Heart left ventricle (tissue), 16 donors: Measurements from ENCODE around the gene PABPC1L. TPM values are rescaled to one million over a fixed set of nuclear protein-coding genes. Genes with fewer than 3 reads are reported as not detected.

Source experiments
- ATAC-seq, 4 donors: fragments of 200-7000 bp; cut with Tn5 transposase; one replicate each; pipeline ENCODE4 v1.9.1; 2020 to 2022; ENCODE audit warnings: moderate library complexity in 4 of 4, mild to moderate bottlenecking in 3 of 4, moderate number of reproducible peaks in 1 of 4
- DNase-seq, 5 donors: peaks; one replicate each; pipeline ENCODE4 v3.0.0-alpha.2; 2020
- H3K27ac ChIP-seq, 12 donors: fragments of 200-600 bp; sonication (generic) in 4 of 12; one replicate each; pipeline versions ENCODE4 v1.5.0 to v1.8.0; 2016 to 2022; ENCODE audit warnings: mild to moderate bottlenecking in 2 of 12
- H3K27me3 ChIP-seq, 9 donors: fragments of 200-600 bp; sonication (generic) in 2 of 9; one replicate each; pipeline versions ENCODE4 v1.5.1 to v1.8.0; 2016 to 2022; ENCODE audit warnings: mild to moderate bottlenecking in 3 of 9
- H3K36me3 ChIP-seq, 9 donors: fragments of 200-600 bp; sonication (generic) in 2 of 9; one replicate each; pipeline versions ENCODE4 v1.5.0 to v1.8.0; 2018 to 2022; ENCODE audit warnings: mild to moderate bottlenecking in 2 of 9
- H3K4me1 ChIP-seq, 12 donors: fragments of 200-600 bp; sonication (generic) in 4 of 12; one replicate each; pipeline versions ENCODE4 v1.5.0 to v1.8.0; 2016 to 2022; ENCODE audit warnings: mild to moderate bottlenecking in 3 of 12
- H3K4me3 ChIP-seq, 12 donors: fragments of 200-600 bp; sonication (generic) in 4 of 12; one replicate each; pipeline versions ENCODE4 v1.5.0 to v1.8.0; 2017 to 2022; ENCODE audit warnings: mild to moderate bottlenecking in 9 of 12, moderate library complexity in 4 of 12
- H3K9me3 ChIP-seq, 12 donors: fragments of 200-600 bp; sonication (generic) in 4 of 12; one replicate each; pipeline versions ENCODE4 v1.5.0 to v1.8.0; 2016 to 2022; ENCODE audit warnings: mild to moderate bottlenecking in 1 of 12
- POLR2A ChIP-seq, 2 donors: fragments of 450-650 bp; IDR thresholded peaks; one replicate each; pipeline ENCODE4 v1.6.1; 2017; ENCODE audit warnings: antibody characterized with exemption in 2 of 2, mild to moderate bottlenecking in 2 of 2, moderate library complexity in 2 of 2
- WGBS, 4 donors: extraction: QIAGEN DNeasy Blood & Tissue Kit in 2 of 4; methylation state at CpG; one replicate each; pipeline versions ENCODE4 v1.1.5 to v1.1.7; 2013 to 2018; 5-methylcytosine and 5-hydroxymethylcytosine counted together
- intact Hi-C, 10 donors: fragments of 100-400 bp; cut with DNase I; formaldehyde crosslinking; loops; one replicate each; pipeline versions ENCODE4 v1.11.1 to v1.14.2; 2022
- polyA plus RNA-seq, 2 donors: library from polyadenylated mRNA; stranded (reverse); fragments of 200-250 nt; gene quantifications; one replicate each; pipeline ENCODE4 v1.2.3, GENCODE V29; 2013
- total RNA-seq, 9 donors: library from RNA; depleted of rRNA in 2 of 9; stranded (reverse); fragments of >200 nt in 2 of 9; fragmentation: NEBNext Ultra II Directional in 3 of 9; extraction: Animal tissue kit (Norgen Biotek cat#: 25700) in 3 of 9; gene quantifications; one replicate each; pipeline versions ENCODE4 v1.1.0 to v1.2.4, GENCODE V29; 2016 to 2023
- TF ChIP-seq, protein P1 (sequence below), 12 donors: fragments of 200-600 bp; sonication (generic) in 4 of 12; IDR thresholded peaks; one replicate each; pipeline versions ENCODE4 v1.5.0 to v1.8.0; 2018 to 2022; ENCODE audit warnings: antibody characterized with exemption in 12 of 12, mild to moderate bottlenecking in 5 of 12
- donor health status: ischemic (EF 13 %, LVEDD 7.1; RV severe dilation, severe dysfunction).
- donor health status: healthy with polysubstance abuse.
- donor health status: DM: no; HTN: yes; CAD: no.
- donor health status: DM: no; HTN: no; CAD: no.
- donor health status: ischemic (EF 25% LVEDD 6.9; RV normal size, moderate dysfunction).
- donor health status: ischemic (EF 25% LVEDD 5.7; RV mildly dilated, moderate dysfunction).
- donor health status: healthy.
- donor health status: DM: yes; HTN: yes; CAD: no.
- donor health status: ischemic (EF 35%, LVEDD 5.7; RV mildly dilated, moderate dysfunction).
- donor health status: nonischemic (EF 11% LVEDD 7.7; RV severe dilation, severe dysfunction).
- donor health status: DM: yes; HTN: yes; CAD: no.
- donor health status: PGD.
- donor health status: ischemic (EF 29% LVEDD 5.4; RV normal size, mild dysfunction).
- donor health status: nonischemic (EF 23%, LVEDD 6.1; RV moderate dilation, normal function).

The PABPC1L gene
- total and polyA plus RNA-seq, 11 donors: 0.58 to 5.9 (median 2.4) TPM

DNA sequence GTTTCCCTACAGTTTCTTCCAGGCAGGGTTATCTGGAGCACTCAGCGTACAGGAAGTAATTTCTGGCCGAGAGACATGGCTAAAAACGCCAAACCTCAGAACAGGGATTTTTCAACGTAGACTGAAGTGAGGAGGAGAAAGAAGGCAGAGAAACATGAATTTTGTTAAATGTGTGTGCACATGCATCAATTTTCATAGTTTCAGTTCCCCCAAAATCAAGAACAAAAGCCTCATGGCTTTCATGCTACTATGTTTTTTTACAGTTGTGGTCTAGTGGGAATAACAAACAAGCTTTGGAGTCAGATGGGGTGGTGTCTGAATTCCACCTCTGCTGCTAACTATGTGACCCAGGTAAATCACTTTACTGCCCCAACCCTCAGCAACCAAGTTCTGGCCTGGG lies 45.4 kb downstream of the PABPC1L start:
- intact Hi-C loops: no loop called here
- H3K9me3 ChIP-seq: no peaks in the 10 kb centered on the region
- ATAC-seq: no peak
- WGBS, 4 donors: 70 to 78% (median 75%) methylated on average over 4 of the region's 4 CpGs
- peaks cover 0 to 66% (median 60%) of the 10 kb centered on the region in 9 donors for H3K36me3 ChIP-seq
- no peaks in the 10 kb centered on the region for H3K27me3 ChIP-seq
- H3K4me1 ChIP-seq: peaks cover 0 to 17% (median 11%) of the 10 kb centered on the region in 12 donors
- DNase-seq: no peak
- H3K4me3 ChIP-seq: no peak overlapping the region
- no peak for TF ChIP-seq POLR2A (IDR thresholded peaks at IDR 0.05)
- TF ChIP-seq, protein P1, sequence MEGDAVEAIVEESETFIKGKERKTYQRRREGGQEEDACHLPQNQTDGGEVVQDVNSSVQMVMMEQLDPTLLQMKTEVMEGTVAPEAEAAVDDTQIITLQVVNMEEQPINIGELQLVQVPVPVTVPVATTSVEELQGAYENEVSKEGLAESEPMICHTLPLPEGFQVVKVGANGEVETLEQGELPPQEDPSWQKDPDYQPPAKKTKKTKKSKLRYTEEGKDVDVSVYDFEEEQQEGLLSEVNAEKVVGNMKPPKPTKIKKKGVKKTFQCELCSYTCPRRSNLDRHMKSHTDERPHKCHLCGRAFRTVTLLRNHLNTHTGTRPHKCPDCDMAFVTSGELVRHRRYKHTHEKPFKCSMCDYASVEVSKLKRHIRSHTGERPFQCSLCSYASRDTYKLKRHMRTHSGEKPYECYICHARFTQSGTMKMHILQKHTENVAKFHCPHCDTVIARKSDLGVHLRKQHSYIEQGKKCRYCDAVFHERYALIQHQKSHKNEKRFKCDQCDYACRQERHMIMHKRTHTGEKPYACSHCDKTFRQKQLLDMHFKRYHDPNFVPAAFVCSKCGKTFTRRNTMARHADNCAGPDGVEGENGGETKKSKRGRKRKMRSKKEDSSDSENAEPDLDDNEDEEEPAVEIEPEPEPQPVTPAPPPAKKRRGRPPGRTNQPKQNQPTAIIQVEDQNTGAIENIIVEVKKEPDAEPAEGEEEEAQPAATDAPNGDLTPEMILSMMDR (IDR thresholded peaks at IDR 0.05): no peak
- no peak overlapping the region for H3K27ac ChIP-seq

DNA sequence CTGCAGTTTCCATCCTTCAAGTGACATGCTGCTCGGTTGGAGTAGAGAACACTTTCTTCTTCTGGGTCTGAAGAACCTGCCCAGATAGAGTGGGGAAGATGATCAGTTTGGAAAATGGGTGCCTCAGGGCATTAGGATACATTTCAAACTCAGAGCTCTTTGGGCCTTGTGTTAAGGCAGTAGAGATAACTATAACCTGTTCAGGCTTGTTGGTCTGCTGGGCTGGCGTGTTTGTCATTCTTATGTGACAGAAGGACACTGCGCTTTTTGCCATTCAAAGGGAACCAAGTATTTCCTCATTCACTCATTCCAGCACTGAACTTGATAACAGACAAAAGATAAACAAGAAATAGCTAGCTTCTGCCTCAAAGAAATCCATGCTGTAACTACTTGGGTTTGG lies 46.5 kb downstream of the PABPC1L start:
- intact Hi-C loops: no loop called here
- no peak overlapping the region for H3K27ac ChIP-seq
- peaks cover 0 to 26% (median 15%) of the 10 kb centered on the region in 12 donors for H3K4me1 ChIP-seq
- no peaks in the 10 kb centered on the region for H3K9me3 ChIP-seq
- ATAC-seq: no peak
- no peaks in the 10 kb centered on the region for H3K27me3 ChIP-seq
- no peak overlapping the region for H3K4me3 ChIP-seq
- TF ChIP-seq, protein P1 (IDR thresholded peaks at IDR 0.05): no peak
- TF ChIP-seq POLR2A (IDR thresholded peaks at IDR 0.05): no peak
- peaks cover 0 to 54% (median 48%) of the 10 kb centered on the region in 9 donors for H3K36me3 ChIP-seq
- 93 to 97% (median 94%) methylated on average over 3 of the region's 3 CpGs for WGBS, 4 donors
- DNase-seq: no peak

DNA sequence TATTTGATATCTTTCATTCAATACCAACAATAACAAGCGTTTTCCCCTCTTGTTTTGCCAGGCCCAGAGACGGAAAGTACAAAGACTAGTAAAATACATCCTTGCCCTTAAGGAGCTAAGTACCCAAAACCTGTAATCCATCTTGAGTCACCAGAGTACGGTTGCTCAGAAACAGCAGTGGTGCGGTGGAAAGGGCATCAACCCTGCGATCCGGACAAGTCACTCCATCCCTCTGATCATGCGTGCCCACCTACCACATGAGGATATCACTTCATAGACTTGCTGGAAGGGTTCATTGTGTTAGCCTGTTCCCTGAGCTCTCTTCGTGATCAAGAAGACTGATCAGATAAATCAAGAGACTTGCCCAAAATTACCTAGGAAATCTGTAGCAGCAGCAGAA lies 48.4 kb downstream of the PABPC1L start:
- intact Hi-C loops: no loop called here
- no peak for DNase-seq
- Histone ChIP-seq H3K4me1 (peaks cover 0 to 26% (median 15%) of the 10 kb centered on the region in 12 donors), H3K27me3 (no peaks in the 10 kb centered on the region), H3K36me3 (peaks cover 0 to 38% (median 30%) of the 10 kb centered on the region in 9 donors), H3K27ac (no peak overlapping the region), H3K4me3 (peak overlapping the region in 1 of 12 donors; percentile 91), H3K9me3 (no peaks in the 10 kb centered on the region)
- ATAC-seq: no peak
- TF ChIP-seq, protein P1 (IDR thresholded peaks at IDR 0.05): no peak
- TF ChIP-seq POLR2A (IDR thresholded peaks at IDR 0.05): no peak
- WGBS, 4 donors: 96 to 97% (median 97%) methylated on average over 8 of the region's 8 CpGs

DNA sequence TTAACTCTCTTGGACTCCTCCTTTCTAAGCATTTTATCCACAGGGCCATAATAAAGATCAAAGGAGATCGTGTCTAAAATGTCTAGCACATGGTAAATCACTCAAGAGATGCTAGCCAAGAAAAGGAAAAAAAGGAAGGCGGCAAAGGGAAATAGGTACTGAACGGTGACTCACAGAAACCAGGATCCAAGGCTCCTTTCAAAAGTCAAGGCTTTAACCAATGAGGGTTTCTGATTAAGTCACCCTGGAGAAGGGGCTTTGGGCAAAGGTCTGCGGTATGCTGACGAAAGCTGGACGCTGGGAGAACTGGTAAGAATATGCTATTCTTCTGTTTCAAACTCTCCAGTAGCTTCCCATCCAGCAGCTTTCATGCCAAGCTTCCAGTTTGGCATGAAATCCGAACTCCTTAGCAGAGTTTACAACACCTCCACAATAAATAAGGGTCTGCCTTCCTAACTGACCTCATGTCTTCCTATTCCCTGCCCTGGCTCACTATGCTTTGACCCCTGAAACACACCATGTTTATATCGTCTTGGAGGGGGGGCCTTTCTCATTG lies 49.3 kb downstream of the PABPC1L start:
- 36 to 43% (median 40%) methylated on average over 8 of the region's 8 CpGs for WGBS, 4 donors
- TF ChIP-seq, protein P1 (IDR thresholded peaks at IDR 0.05): no peak
- TF ChIP-seq POLR2A (IDR thresholded peaks at IDR 0.05): no peak
- peak overlapping the region in 8 of 12 donors; percentile 65 to 87 (median 81) for H3K27ac ChIP-seq

More for the DNA sequence above, 49.3 kb downstream of the PABPC1L start:
- DNase-seq (no peak), ATAC-seq (no peak)
- H3K4me3 ChIP-seq: peak overlapping the region in 11 of 12 donors; percentile 71 to 96 (median 89)
- peaks cover 0 to 29% (median 21%) of the 10 kb centered on the region in 9 donors for H3K36me3 ChIP-seq
- H3K9me3 ChIP-seq: no peaks in the 10 kb centered on the region
- intact Hi-C loops: no loop called here
- peaks cover 0 to 26% (median 15%) of the 10 kb centered on the region in 12 donors for H3K4me1 ChIP-seq
- no peaks in the 10 kb centered on the region for H3K27me3 ChIP-seq
